Measurements from ENCODE around the gene SLC16A10. TPM values are rescaled to one million over a fixed set of nuclear protein-coding genes. Genes with fewer than 3 reads are reported as not detected.

SLC16A10 gene
- total RNA-seq, 1 donor from 2014 or later: 2.4 TPM

GRCh38 chr6:111162504-111162903 is 75.2 kb downstream of the SLC16A10 start:
- no peaks in the 10 kb centered on the region for H3K9me3 Mint-ChIP-seq (ENCODE audit: unreplicated experiment)
- DNase-seq (ENCODE audit: low spot score): no peak
- peaks cover 4% of the 10 kb centered on the region for H3K4me1 Mint-ChIP-seq (ENCODE audit: unreplicated experiment)
- H3K4me3 Mint-ChIP-seq (ENCODE audit: unreplicated experiment): no peak overlapping the region
- no peak for TF ChIP-seq CTCF (IDR thresholded peaks at IDR 0.05; ENCODE audit: unreplicated experiment)
- H3K27ac Mint-ChIP-seq (ENCODE audit: unreplicated experiment): no peak overlapping the region
- H3K27me3 Mint-ChIP-seq (ENCODE audit: unreplicated experiment): no peaks in the 10 kb centered on the region
- H3K36me3 Mint-ChIP-seq (ENCODE audit: low read depth, unreplicated experiment): peaks cover 7% of the 10 kb centered on the region

- no peak for TF ChIP-seq CTCF (IDR thresholded peaks at IDR 0.05; ENCODE audit: unreplicated experiment)
- H3K4me1 Mint-ChIP-seq (ENCODE audit: unreplicated experiment): peaks cover 13% of the 10 kb centered on the region
- no peaks in the 10 kb centered on the region for H3K27me3 Mint-ChIP-seq (ENCODE audit: unreplicated experiment)
- H3K36me3 Mint-ChIP-seq (ENCODE audit: low read depth, unreplicated experiment): no peaks in the 10 kb centered on the region
- DNase-seq (ENCODE audit: low spot score): no peak
- H3K4me3 Mint-ChIP-seq (ENCODE audit: unreplicated experiment): no peak overlapping the region
- no peaks in the 10 kb centered on the region for H3K9me3 Mint-ChIP-seq (ENCODE audit: unreplicated experiment)
- no peak overlapping the region for H3K27ac Mint-ChIP-seq (ENCODE audit: unreplicated experiment)
Observed at GRCh38 chr6:111171577-111172400, 84.5 kb downstream of the SLC16A10 start.

GRCh38 chr6:111172563-111172962 is 85.3 kb downstream of the SLC16A10 start:
- Mint-ChIP-seq H3K27ac (ENCODE audit: unreplicated experiment) (no peak overlapping the region), H3K27me3 (ENCODE audit: unreplicated experiment) (no peaks in the 10 kb centered on the region), H3K9me3 (ENCODE audit: unreplicated experiment) (no peaks in the 10 kb centered on the region), H3K4me1 (ENCODE audit: unreplicated experiment) (peaks cover 12% of the 10 kb centered on the region), H3K36me3 (ENCODE audit: low read depth, unreplicated experiment) (no peaks in the 10 kb centered on the region), H3K4me3 (ENCODE audit: unreplicated experiment) (no peak overlapping the region)
- no peak for DNase-seq (ENCODE audit: low spot score)
- no peak for TF ChIP-seq CTCF (IDR thresholded peaks at IDR 0.05; ENCODE audit: unreplicated experiment)

GRCh38 chr6:111173341-111173740 is 86.0 kb downstream of the SLC16A10 start:
- H3K27me3 Mint-ChIP-seq (ENCODE audit: unreplicated experiment): no peaks in the 10 kb centered on the region
- H3K27ac Mint-ChIP-seq (ENCODE audit: unreplicated experiment): no peak overlapping the region

More at GRCh38 chr6:111173341-111173740, 86.0 kb downstream of the SLC16A10 start:
- H3K36me3 Mint-ChIP-seq (ENCODE audit: low read depth, unreplicated experiment): no peaks in the 10 kb centered on the region
- no peak for DNase-seq (ENCODE audit: low spot score)
- TF ChIP-seq CTCF (IDR thresholded peaks at IDR 0.05; ENCODE audit: unreplicated experiment): no peak
- H3K9me3 Mint-ChIP-seq (ENCODE audit: unreplicated experiment): no peaks in the 10 kb centered on the region
- peaks cover 12% of the 10 kb centered on the region for H3K4me1 Mint-ChIP-seq (ENCODE audit: unreplicated experiment)
- H3K4me3 Mint-ChIP-seq (ENCODE audit: unreplicated experiment): no peak overlapping the region
